ENCODE data around the gene ZNF777.

ZNF777 gene

DNA sequence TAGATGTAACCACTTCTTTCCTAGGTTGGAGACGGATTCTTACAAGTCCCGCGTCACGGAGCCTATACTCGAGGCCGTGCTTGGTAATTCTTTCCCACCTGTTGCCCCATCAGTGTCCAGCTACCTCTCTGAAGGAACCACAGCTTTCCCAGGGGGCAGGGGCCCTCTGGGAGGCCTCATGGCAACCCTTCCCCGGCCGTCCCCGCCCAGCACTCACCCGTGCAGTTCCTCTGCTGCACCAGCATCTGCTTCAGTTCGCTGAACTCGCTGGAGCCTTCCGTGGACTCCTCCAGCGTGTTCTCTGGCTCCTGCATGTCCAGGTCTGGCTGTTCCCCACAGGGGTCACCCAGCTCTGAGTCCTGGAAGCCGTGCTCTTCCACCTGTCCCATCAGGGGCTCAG is 24.5 kb downstream of the ZNF777 start:
- H3K4me3 ChIP-seq (ENCODE audit: low read depth, low read length): no peak overlapping the region
- TF ChIP-seq, protein P1, sequence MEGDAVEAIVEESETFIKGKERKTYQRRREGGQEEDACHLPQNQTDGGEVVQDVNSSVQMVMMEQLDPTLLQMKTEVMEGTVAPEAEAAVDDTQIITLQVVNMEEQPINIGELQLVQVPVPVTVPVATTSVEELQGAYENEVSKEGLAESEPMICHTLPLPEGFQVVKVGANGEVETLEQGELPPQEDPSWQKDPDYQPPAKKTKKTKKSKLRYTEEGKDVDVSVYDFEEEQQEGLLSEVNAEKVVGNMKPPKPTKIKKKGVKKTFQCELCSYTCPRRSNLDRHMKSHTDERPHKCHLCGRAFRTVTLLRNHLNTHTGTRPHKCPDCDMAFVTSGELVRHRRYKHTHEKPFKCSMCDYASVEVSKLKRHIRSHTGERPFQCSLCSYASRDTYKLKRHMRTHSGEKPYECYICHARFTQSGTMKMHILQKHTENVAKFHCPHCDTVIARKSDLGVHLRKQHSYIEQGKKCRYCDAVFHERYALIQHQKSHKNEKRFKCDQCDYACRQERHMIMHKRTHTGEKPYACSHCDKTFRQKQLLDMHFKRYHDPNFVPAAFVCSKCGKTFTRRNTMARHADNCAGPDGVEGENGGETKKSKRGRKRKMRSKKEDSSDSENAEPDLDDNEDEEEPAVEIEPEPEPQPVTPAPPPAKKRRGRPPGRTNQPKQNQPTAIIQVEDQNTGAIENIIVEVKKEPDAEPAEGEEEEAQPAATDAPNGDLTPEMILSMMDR (IDR thresholded peaks at IDR 0.05; ENCODE audit: borderline replicate concordance, insufficient read depth, low read depth, low read length): no peak

DNA sequence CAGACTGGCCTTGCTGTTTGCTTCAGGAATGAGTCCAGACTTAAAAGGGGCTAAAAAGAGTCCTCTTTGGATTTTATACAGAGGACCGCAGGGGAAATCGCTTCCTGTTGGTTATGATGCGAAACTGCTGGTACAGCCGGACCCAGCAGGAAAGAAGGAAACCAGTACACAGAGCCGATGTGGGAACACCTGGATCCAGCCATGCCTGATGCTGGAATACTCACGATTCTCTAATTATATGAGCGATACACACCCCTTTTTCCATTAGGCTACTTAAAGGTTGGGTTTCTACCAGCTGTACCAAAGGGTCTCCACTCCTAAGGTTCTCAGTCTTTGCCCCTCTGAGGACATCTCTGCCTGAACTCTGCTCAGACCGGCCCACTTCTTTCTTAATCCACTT is 27.7 kb downstream of the ZNF777 start:
- no peak overlapping the region for H3K4me3 ChIP-seq (ENCODE audit: low read depth, low read length)
- TF ChIP-seq, protein P1 (IDR thresholded peaks at IDR 0.05; ENCODE audit: borderline replicate concordance, insufficient read depth, low read depth, low read length): no peak

DNA sequence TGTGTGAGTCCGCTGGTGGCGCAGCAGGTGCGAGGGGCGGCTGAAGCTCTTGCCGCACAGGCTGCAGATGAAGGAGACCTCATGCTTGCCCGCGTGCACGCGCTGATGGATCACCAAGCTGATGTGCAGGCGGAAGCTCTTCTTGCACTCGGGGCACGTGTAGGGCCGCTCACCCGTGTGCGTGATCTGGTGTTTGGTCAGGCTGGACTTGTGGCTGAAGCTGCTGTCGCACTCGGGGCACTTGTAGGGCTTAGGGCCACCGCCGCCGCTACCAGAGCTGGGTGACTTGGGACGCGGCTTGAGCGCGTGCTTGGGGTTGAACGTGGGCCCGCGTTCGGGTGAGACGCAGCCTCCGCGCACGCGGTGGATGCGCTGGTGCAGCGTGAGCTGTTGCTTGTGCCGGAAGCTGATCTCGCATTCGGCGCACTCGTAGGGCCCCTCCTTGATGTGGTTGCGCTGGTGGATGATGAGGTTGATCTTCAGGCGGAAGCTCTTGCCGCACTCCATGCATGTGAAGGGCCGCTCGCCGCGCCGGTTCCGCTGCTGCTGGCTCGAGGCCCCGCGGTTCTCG is 28.7 kb downstream of the ZNF777 start:
- TF ChIP-seq, protein P1 (IDR thresholded peaks at IDR 0.05; ENCODE audit: borderline replicate concordance, insufficient read depth, low read depth, low read length): no peak
- H3K4me3 ChIP-seq (ENCODE audit: low read depth, low read length): no peak overlapping the region

DNA sequence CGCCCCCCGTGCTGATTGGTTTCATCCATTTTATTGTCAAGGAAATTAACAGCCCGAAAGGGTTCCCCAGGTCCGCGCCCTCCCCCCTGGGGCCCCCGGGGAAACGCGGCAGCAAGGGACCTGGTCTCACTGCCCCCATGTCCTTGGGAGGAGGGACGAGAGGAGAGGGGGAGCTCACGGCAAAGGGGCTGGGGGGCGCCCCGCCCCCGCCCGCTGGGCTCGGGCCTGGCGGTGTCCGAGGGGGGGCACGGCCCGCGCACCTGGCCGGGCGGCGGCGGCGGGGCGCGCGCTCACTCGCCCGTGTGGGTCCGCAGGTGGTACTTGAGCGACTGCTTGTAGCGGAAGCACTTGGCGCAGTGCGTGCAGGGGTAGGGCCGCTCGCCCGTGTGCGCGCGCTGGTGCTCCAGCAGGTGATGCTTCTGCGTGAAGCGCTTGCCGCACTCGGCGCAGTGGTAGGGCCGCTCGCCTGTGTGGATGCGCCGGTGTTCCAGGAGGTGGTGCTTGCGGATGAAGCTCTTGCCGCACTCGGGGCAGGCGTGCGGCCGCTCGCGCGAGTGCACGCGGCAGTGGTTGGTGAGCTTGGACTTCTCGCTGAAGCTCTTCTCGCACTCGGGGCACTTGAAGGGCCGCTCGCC is 29.3 kb downstream of the ZNF777 start:
- no peak overlapping the region for H3K4me3 ChIP-seq (ENCODE audit: low read depth, low read length)
- TF ChIP-seq, protein P1 (IDR thresholded peaks at IDR 0.05; ENCODE audit: borderline replicate concordance, insufficient read depth, low read depth, low read length): no peak

DNA sequence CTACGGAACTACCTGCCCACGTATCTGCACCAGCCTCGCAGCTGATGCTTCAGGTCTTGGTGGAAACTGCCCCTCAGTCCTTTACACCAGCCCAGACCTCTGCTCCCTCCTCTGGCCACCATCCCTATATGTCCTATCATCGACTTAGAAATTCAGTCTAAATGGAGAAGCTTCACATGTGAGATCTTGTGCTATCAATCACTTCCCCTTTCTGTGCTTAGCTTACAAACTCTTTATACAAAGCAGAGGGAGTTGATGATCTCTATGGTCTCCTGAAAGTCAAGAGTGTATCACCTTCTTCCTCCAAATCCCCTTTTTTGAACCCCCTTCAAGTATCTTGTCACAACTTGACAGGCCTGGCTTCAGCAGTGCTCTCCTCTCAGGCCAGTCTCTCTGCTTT is 30.7 kb downstream of the ZNF777 start:
- TF ChIP-seq, protein P1 (IDR thresholded peaks at IDR 0.05; ENCODE audit: borderline replicate concordance, insufficient read depth, low read depth, low read length): no peak
- H3K4me3 ChIP-seq (ENCODE audit: low read depth, low read length): no peak overlapping the region

DNA sequence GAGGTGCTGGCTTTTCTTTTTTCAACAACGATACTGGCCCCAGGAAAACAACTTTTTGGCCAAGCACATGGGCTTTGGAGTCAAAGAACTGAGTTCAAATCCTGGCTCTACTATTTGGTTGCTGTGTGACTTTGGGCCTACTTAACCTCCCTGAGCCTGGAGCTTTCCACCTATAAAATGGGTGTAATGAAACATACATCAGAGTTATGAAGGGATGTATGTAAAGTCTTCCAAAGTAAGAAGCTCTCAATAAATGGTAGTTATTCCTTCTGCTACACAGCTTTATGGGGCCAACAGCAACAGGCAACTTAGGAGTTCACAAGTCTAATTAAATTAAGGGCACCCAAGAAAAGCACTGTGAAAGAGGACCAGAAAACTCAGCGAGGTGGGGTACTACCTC is 33.0 kb downstream of the ZNF777 start:
- TF ChIP-seq, protein P1 (IDR thresholded peaks at IDR 0.05; ENCODE audit: borderline replicate concordance, insufficient read depth, low read depth, low read length): no peak
- H3K4me3 ChIP-seq (ENCODE audit: low read depth, low read length): no peak overlapping the region

DNA sequence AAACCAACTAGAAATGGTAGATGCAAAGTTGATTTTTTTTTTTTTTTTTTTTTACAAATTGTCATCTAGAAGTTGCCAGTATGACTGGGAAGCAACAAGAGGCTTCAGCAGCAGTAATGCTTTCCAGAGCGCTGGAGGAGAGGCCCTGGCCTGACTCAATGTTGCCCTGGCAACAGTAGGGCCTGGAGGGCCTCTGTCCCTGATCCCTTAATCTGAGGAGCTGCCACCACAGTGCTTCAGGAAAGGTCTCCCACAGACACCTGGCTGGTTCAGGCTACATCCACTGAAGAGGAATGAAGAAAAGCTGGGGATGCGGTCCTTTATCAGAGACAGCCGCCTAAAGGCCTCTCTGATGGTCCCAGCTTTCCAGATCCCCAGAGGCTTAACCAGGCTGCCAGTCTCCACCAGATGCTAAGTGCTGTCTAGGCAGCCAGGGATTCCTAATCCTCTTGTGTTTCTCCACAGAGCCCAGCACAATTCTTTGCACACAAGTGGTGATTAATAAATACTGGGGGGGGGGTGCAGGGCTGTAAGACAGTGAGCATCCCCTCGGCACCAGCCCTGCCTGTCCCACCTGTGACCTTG is 33.7 kb downstream of the ZNF777 start:
- TF ChIP-seq, protein P1 (IDR thresholded peaks at IDR 0.05; ENCODE audit: borderline replicate concordance, insufficient read depth, low read depth, low read length): no peak

More for the DNA sequence above, 33.7 kb downstream of the ZNF777 start:
- no peak overlapping the region for H3K4me3 ChIP-seq (ENCODE audit: low read depth, low read length)
